Measurements from ENCODE around the gene HNRNPH3. TPM values are rescaled to one million over a fixed set of nuclear protein-coding genes. Genes with fewer than 3 reads are reported as not detected.

The HNRNPH3 gene
- total RNA-seq, 4 donors from 2014 or later, result 30.6 to 63.4 (median 56.3) TPM

DNA sequence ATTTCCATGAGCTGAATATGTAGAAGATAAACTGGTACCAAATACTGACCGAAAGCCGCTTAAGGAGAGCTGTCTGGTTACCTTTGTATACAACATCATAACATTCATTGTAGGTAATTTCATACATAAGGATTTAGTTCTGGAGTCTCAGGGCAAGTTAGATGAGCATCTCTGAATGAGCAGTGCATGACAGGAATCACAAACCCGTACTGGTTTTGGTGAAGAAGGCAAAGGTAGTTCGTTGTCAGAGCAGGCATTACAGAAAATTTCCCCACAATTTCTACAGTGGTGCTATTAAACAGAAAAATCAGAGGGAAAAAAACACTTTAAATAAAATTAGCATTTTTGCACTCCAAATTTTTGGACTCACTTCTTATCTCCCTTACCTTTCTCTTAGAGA lies 13.8 kb downstream of the HNRNPH3 start:
- WGBS, 2 donors (ENCODE audit: low coverage in 1 of 2), result 84 to 85% methylated on average over 4 of the region's 4 CpGs
- no peak overlapping the region for H3K4me3 ChIP-seq
- TF ChIP-seq EP300 (IDR thresholded peaks at IDR 0.05), result no peak
- TF ChIP-seq, protein P1, sequence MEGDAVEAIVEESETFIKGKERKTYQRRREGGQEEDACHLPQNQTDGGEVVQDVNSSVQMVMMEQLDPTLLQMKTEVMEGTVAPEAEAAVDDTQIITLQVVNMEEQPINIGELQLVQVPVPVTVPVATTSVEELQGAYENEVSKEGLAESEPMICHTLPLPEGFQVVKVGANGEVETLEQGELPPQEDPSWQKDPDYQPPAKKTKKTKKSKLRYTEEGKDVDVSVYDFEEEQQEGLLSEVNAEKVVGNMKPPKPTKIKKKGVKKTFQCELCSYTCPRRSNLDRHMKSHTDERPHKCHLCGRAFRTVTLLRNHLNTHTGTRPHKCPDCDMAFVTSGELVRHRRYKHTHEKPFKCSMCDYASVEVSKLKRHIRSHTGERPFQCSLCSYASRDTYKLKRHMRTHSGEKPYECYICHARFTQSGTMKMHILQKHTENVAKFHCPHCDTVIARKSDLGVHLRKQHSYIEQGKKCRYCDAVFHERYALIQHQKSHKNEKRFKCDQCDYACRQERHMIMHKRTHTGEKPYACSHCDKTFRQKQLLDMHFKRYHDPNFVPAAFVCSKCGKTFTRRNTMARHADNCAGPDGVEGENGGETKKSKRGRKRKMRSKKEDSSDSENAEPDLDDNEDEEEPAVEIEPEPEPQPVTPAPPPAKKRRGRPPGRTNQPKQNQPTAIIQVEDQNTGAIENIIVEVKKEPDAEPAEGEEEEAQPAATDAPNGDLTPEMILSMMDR (IDR thresholded peaks at IDR 0.05), result no peak
- TF ChIP-seq POLR2AphosphoS5 (IDR thresholded peaks at IDR 0.05), result no peak
- TF ChIP-seq POLR2A (IDR thresholded peaks at IDR 0.05), result no peak
- no peak overlapping the region for H3K27ac ChIP-seq
- H3K27me3 ChIP-seq, result no peaks in the 10 kb centered on the region
- ATAC-seq, result no peak
- H3K4me1 ChIP-seq, result peaks cover 0 to 4% (median 0%) of the 10 kb centered on the region in 3 donors
- no peaks in the 10 kb centered on the region for H3K9me3 ChIP-seq
- H3K36me3 ChIP-seq, result peaks cover 13 to 93% of the 10 kb centered on the region in 2 donors

DNA sequence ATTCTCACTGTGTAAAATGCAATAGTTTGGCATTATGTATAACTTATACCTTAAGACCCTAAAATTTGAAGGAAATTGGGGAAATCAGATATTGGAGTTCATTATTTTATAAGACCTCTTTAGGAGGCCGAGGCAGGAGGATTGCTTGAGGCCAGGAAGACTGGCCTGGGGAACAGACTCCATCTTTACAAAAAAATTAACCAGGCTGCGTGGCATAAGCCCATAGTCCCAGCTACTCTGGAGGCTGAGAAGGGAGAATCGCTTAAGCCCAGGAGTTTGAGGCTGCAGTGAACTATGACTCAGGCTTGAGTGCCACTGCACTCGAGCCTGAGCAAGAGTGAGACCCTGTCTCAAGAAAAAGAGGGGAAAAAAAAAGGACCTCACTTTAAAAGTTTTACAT lies 14.9 kb downstream of the HNRNPH3 start:
- H3K9me3 ChIP-seq, result no peaks in the 10 kb centered on the region
- no peaks in the 10 kb centered on the region for H3K27me3 ChIP-seq
- no peak for TF ChIP-seq POLR2AphosphoS5 (IDR thresholded peaks at IDR 0.05)
- TF ChIP-seq, protein P1 (IDR thresholded peaks at IDR 0.05), result no peak
- TF ChIP-seq EP300 (IDR thresholded peaks at IDR 0.05), result no peak
- TF ChIP-seq POLR2A (IDR thresholded peaks at IDR 0.05), result no peak
- WGBS, 2 donors (ENCODE audit: low coverage in 1 of 2), result 75 to 94% methylated on average over 4 of the region's 4 CpGs
- ATAC-seq, result no peak
- H3K4me1 ChIP-seq, result peaks cover 0 to 4% (median 0%) of the 10 kb centered on the region in 3 donors
- H3K27ac ChIP-seq, result no peak overlapping the region
- no peak overlapping the region for H3K4me3 ChIP-seq
- peaks cover 6 to 92% of the 10 kb centered on the region in 2 donors for H3K36me3 ChIP-seq

DNA sequence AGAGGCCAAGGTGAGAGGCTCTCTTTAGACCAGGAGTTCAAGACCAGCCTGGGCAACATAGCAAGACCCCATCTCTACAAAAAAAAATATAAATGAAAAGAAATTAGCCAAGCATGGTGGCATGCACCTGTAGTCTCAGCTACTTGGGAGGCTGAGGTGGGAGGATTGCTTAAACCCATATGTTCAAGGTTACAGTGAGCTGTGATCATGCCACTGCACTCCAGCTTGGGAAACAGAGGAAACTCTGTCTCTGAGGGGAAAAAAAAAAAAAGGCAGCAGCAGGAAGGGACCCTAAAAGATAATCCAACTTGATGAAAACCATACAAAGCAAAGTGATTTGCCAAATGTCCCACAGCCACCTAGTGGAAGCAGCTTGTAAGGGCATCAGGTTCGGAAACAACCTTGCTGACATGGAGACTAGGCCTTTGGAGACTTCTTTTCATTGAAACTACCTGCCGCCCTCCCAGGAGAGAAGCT lies 16.4 kb downstream of the HNRNPH3 start:
- no peaks in the 10 kb centered on the region for H3K27me3 ChIP-seq
- no peaks in the 10 kb centered on the region for H3K9me3 ChIP-seq
- peak overlapping the region in 1 of 4 donors; percentile 6 for H3K27ac ChIP-seq
- whole genome bisulfite sequencing, 2 donors (ENCODE audit: low coverage in 1 of 2), result 27 to 73% methylated on average over 2 of the region's 2 CpGs
- ATAC-seq, result no peak
- peaks cover 0 to 4% (median 0%) of the 10 kb centered on the region in 3 donors for H3K4me1 ChIP-seq
- TF ChIP-seq, protein P1 (IDR thresholded peaks at IDR 0.05), result peak; percentile 30 to 61 (median 40)
- no peak for TF ChIP-seq POLR2AphosphoS5 (IDR thresholded peaks at IDR 0.05)
- peaks cover 6 to 92% of the 10 kb centered on the region in 2 donors for H3K36me3 ChIP-seq
- H3K4me3 ChIP-seq, result no peak overlapping the region

DNA sequence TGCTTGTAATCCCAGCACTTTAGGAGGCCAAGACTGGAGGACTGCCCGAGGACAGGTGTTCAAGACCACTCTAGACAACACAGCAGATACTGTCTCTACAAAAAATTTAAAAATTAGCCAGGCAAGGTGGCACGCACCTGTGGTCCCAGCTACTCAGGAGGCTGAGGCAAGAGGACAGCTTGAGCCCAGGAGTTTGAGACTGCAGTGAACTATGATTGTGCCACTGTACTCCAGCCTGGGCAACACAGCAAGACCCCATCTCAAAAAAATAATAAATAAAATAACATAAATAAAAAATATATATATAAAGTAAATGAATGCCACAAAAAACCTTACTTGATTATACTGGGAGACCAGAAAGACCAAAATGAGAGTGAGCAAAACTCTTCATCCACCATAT lies 21.7 kb downstream of the HNRNPH3 start:
- Histone ChIP-seq H3K9me3 (no peaks in the 10 kb centered on the region), H3K36me3 (peaks cover 0 to 90% of the 10 kb centered on the region in 2 donors), H3K27me3 (no peaks in the 10 kb centered on the region), H3K27ac (no peak overlapping the region), H3K4me3 (no peak overlapping the region), H3K4me1 (peaks cover 0 to 3% (median 0%) of the 10 kb centered on the region in 3 donors)
- no peak for TF ChIP-seq EP300 (IDR thresholded peaks at IDR 0.05)
- no peak for TF ChIP-seq POLR2AphosphoS5 (IDR thresholded peaks at IDR 0.05)
- TF ChIP-seq POLR2A (IDR thresholded peaks at IDR 0.05), result no peak
- TF ChIP-seq, protein P1 (IDR thresholded peaks at IDR 0.05), result no peak
- 86% methylated on average over 2 of the region's 2 CpGs; no CpG with 5 or more reads in 1 of the 2 donors for WGBS, 2 donors (ENCODE audit: low coverage in 1 of 2)
- no peak for ATAC-seq

DNA sequence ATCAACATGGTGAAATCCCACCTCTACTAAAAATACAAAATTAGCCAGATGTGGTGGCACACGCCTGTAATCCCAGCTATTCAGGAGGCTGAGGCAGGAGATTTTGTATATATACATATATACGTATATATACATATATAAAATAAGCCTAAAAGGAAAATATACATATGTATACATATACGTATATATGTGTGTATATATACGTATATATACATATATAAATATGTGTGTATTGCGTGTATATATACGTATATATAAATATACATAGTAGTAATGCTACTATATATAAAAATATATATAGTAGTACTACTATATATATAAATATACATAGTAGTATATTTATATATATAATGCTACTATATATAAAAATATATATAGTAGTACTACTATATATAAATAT lies 27.3 kb downstream of the HNRNPH3 start:
- Histone ChIP-seq H3K27ac (no peak overlapping the region), H3K27me3 (no peaks in the 10 kb centered on the region), H3K36me3 (peaks cover 0 to 92% of the 10 kb centered on the region in 2 donors), H3K4me3 (no peak overlapping the region), H3K4me1 (no peaks in the 10 kb centered on the region), H3K9me3 (no peaks in the 10 kb centered on the region)
- TF ChIP-seq, protein P1 (IDR thresholded peaks at IDR 0.05), result no peak
- no peak for ATAC-seq
- WGBS, 2 donors (ENCODE audit: low coverage in 1 of 2), result 85 to 100% methylated on average over 4 to 6 of the region's 6 CpGs
